BLaER1 treated with 17β-estradiol and CSF1 and Interleukin-3, amounts not matched to agents 10 nM and 100 nM (cell line): ENCODE measurements around the gene ULBP2.
A peak's percentile ranks its signal among the peaks of the same experiment; 100 is the strongest.

ENCODE experiments used
- H3K27ac ChIP-seq, 11 experiments: shearing (Covaris generic); formaldehyde crosslinking; 2 replicates each; pipeline ENCODE4 v1.8.1; 2022
- H3K27me3 ChIP-seq, 11 experiments: shearing (Covaris generic); formaldehyde crosslinking; 2 replicates each; pipeline ENCODE4 v1.8.1; 2022
- H3K36me3 ChIP-seq, 11 experiments: shearing (Covaris generic); formaldehyde crosslinking; 2 replicates each; pipeline ENCODE4 v1.8.1; 2022
- H3K4me1 ChIP-seq, 10 experiments: shearing (Covaris generic); formaldehyde crosslinking; 2 replicates each; pipeline ENCODE4 v1.8.1; 2022
- H3K4me2 ChIP-seq, 11 experiments: shearing (Covaris generic); formaldehyde crosslinking; 2 replicates each; pipeline ENCODE4 v1.8.1; 2022
- H3K4me3 ChIP-seq, 10 experiments: shearing (Covaris generic); formaldehyde crosslinking; 2 replicates each; pipeline ENCODE4 v1.8.1; 2022
- H3K9ac ChIP-seq, 11 experiments: shearing (Covaris generic); formaldehyde crosslinking; 2 replicates each; pipeline ENCODE4 v1.8.1; 2022
- H3K9me3 ChIP-seq, 11 experiments: shearing (Covaris generic); formaldehyde crosslinking; replicated peaks in 1 of 11; 2 replicates each; pipeline ENCODE4 v1.8.1; 2022
- H4K20me1 ChIP-seq, 11 experiments: shearing (Covaris generic); formaldehyde crosslinking; 2 replicates each; pipeline ENCODE4 v1.8.1; 2022
- Cebpa-rat ChIP-seq, 11 experiments: shearing (Covaris generic); IDR thresholded peaks; 2 replicates each; pipeline ENCODE4 v1.8.1; 2022

Gene ULBP2

DNA sequence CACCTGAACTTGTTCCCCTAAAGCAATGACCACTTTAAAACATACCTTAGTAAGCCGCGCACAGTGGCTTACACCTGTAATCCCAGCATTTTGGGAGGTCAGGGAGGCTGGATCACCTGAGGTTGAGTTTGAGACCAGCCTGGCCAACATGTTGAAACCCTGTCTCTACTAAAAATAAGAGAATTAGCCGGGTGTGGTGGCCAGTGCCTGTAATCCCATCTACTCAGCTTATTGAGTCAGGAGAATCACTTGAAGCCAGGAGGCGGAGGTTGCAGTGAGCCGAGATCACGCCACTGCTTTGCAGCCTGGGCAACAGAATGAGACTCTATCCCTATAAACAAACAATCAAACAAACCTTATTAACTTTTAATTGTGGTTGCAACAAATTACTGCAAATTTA, 42.3 kb upstream of the ULBP2 start:
- H3K9ac ChIP-seq = no peak overlapping the region
- H4K20me1 ChIP-seq = no peaks in the 10 kb centered on the region
- no peaks in the 10 kb centered on the region for H3K27me3 ChIP-seq
- no peaks in the 10 kb centered on the region for H3K9me3 ChIP-seq
- no peak for TF ChIP-seq Cebpa-rat (IDR thresholded peaks at IDR 0.05)
- H3K4me1 ChIP-seq = peaks cover 17 to 32% (median 26%) of the 10 kb centered on the region in 10 experiments
- no peak overlapping the region for H3K27ac ChIP-seq
- H3K4me2 ChIP-seq = no peak overlapping the region
- H3K36me3 ChIP-seq = no peaks in the 10 kb centered on the region
- H3K4me3 ChIP-seq = no peak overlapping the region

DNA sequence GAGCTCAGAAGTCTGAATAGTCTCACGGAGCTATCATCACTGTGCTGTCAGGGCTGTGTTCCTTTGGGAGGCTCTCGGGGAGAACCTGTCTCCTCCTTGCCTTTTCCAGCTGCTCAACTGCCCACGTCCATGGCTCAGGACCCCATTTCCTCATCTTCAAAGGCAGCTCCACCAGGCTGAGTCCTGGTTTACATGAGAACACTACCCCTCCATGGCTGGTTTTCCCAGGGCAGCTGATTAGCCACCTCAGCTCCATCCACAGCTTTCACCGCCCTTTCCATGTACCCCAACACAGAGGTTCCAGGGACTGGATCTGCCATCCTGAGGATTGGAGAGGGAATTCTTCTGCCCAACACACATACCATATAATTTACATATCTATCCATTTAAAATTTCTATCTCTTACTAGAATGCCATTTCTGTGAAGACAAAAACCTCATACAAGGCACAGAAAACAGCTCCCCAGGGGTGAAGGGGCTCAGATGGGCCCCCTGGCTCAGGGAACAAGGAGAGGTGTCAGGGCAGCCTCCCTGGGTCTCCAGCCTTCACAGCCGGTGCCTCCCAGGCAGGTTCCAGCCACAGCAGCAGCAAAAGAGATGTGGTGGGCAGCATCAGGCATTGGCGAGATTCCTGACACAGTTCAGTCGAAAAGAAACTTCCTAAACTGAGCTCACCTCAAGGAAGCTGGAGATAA, 41.7 kb upstream of the ULBP2 start:
- Histone ChIP-seq H3K36me3 (no peaks in the 10 kb centered on the region), H3K9ac (no peak overlapping the region), H3K4me2 (no peak overlapping the region), H3K4me1 (peaks cover 20 to 31% (median 24%) of the 10 kb centered on the region in 10 experiments), H3K27me3 (no peaks in the 10 kb centered on the region), H3K27ac (no peak overlapping the region), H3K9me3 (no peaks in the 10 kb centered on the region), H3K4me3 (no peak overlapping the region), H4K20me1 (no peaks in the 10 kb centered on the region)
- TF ChIP-seq Cebpa-rat (IDR thresholded peaks at IDR 0.05) = no peak

- no peaks in the 10 kb centered on the region for H3K9me3 ChIP-seq
- no peaks in the 10 kb centered on the region for H4K20me1 ChIP-seq
- TF ChIP-seq Cebpa-rat (IDR thresholded peaks at IDR 0.05) = no peak
- peaks cover 20 to 31% (median 24%) of the 10 kb centered on the region in 10 experiments for H3K4me1 ChIP-seq
- no peak overlapping the region for H3K9ac ChIP-seq
- no peak overlapping the region for H3K4me3 ChIP-seq
- H3K4me2 ChIP-seq = no peak overlapping the region
- no peak overlapping the region for H3K27ac ChIP-seq
- no peaks in the 10 kb centered on the region for H3K36me3 ChIP-seq
- no peaks in the 10 kb centered on the region for H3K27me3 ChIP-seq
Measured at GRCh38 chr6:149900620-149901443, 41.0 kb upstream of the ULBP2 start.

- Histone ChIP-seq H3K36me3 (no peaks in the 10 kb centered on the region), H3K4me1 (peaks cover 19 to 31% (median 24%) of the 10 kb centered on the region in 10 experiments), H3K27ac (no peak overlapping the region), H3K9ac (no peak overlapping the region), H3K4me3 (no peak overlapping the region), H4K20me1 (no peaks in the 10 kb centered on the region), H3K9me3 (no peaks in the 10 kb centered on the region), H3K27me3 (no peaks in the 10 kb centered on the region), H3K4me2 (no peak overlapping the region)
- TF ChIP-seq Cebpa-rat (IDR thresholded peaks at IDR 0.05) = no peak
Measured at GRCh38 chr6:149901444-149902140, 40.2 kb upstream of the ULBP2 start.

GRCh38 chr6:149903938-149904611, 37.7 kb upstream of the ULBP2 start:
- peaks cover 0 to 8% (median 0%) of the 10 kb centered on the region in 11 experiments; a peak in 3 of 22 replicates for H3K36me3 ChIP-seq
- peaks cover 10 to 31% (median 19%) of the 10 kb centered on the region in 10 experiments for H3K4me1 ChIP-seq
- H3K4me3 ChIP-seq = no peak overlapping the region
- no peaks in the 10 kb centered on the region for H3K27me3 ChIP-seq
- H3K4me2 ChIP-seq = 0 out of 22 replicates have a peak overlapping the region, but pooled peaks of 1 of the 11 experiments have one; percentile 88
- TF ChIP-seq Cebpa-rat (IDR thresholded peaks at IDR 0.05) = no peak
- no peaks in the 10 kb centered on the region for H4K20me1 ChIP-seq
- no peak overlapping the region for H3K9ac ChIP-seq
- peaks cover 19 to 23% (median 19%) of the 10 kb centered on the region in 11 experiments for H3K9me3 ChIP-seq
- no peak overlapping the region for H3K27ac ChIP-seq

DNA sequence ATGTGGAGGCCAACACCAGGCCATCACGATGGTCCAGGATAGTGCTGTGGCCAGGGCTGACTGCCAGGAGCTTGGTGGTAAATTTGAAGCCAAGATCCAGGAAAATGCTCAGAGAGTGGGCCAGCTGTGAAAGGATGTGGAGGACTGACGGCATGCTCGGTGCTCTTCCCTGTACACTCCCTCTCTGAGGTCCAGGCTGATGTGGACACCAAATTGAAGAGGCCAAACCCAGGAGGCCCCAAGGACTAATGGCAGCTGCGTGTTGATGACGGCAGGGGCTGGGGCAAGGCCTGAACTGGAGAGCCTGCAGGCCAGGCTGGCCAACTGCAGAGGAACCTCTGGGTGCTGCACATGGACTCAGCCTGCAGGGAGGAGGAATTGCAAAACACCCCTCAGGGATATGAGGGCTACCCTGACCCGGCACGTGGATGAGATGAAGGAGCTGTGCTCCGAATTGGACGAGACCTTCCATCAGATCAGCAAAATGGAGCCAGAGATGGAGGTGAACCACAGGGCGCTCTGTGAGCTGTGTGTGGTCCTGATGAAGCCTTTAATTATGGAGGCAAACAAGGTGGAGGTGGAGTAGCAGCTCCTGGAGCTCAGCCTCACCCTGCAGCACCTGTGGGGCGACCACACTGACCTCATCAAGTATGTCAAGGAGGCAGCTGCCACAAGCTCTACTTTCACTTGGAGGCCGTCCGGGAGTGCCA, 37.0 kb upstream of the ULBP2 start:
- no peaks in the 10 kb centered on the region for H4K20me1 ChIP-seq
- no peak for TF ChIP-seq Cebpa-rat (IDR thresholded peaks at IDR 0.05)
- H3K4me2 ChIP-seq = peak overlapping the region in 8 of 11 experiments; percentile 63 to 88 (median 72); a peak in 14 of 22 replicates

DNA sequence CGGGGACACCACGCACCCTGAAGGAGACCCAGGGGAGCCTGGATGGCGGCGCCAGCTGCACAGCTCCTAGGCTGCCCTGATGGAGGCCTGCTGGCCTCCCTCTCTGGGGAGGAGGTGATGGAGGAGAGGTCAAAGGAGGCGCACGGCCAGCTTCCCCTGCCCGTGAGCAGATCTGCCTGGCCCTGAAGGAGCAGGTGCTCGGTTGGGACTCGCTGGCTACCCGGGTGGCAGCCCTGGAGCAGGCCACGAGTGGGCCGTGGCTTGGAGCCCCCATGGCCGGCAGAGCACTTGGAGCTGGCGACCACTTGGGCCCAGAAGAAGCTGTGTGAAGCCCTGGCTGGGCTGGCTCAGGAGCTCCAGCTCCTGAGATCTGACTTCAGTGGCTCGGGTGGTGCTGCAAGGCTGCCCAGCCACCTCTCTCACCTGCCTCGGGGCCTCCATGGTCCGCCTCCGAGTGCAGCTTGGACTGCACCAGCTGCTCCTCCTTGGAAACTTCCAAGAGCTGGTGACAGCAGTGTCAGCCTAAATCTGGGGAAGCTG, 36.4 kb upstream of the ULBP2 start:
- no peak overlapping the region for H3K4me3 ChIP-seq
- H3K27me3 ChIP-seq = no peaks in the 10 kb centered on the region
- peaks cover 28 to 36% (median 32%) of the 10 kb centered on the region in 11 experiments for H3K9me3 ChIP-seq
- H4K20me1 ChIP-seq = no peaks in the 10 kb centered on the region
- H3K9ac ChIP-seq = no peak overlapping the region
- H3K4me2 ChIP-seq = peak overlapping the region; percentile 24 to 88 (median 66); a peak in 20 of 22 replicates
- H3K36me3 ChIP-seq = peaks cover 0 to 8% (median 0%) of the 10 kb centered on the region in 11 experiments; a peak in 3 of 22 replicates
- H3K27ac ChIP-seq = no peak overlapping the region; a peak in 1 of 22 replicates
- TF ChIP-seq Cebpa-rat (IDR thresholded peaks at IDR 0.05) = no peak
- H3K4me1 ChIP-seq = peaks cover 10 to 31% (median 19%) of the 10 kb centered on the region in 10 experiments

More for the DNA sequence above, 37.0 kb upstream of the ULBP2 start:
- H3K4me3 ChIP-seq = no peak overlapping the region
- H3K9ac ChIP-seq = no peak overlapping the region
- H3K4me1 ChIP-seq = peaks cover 10 to 31% (median 19%) of the 10 kb centered on the region in 10 experiments
- no peak overlapping the region for H3K27ac ChIP-seq
- no peaks in the 10 kb centered on the region for H3K27me3 ChIP-seq
- H3K9me3 ChIP-seq = peaks cover 26 to 31% (median 26%) of the 10 kb centered on the region in 11 experiments
- H3K36me3 ChIP-seq = peaks cover 0 to 8% (median 0%) of the 10 kb centered on the region in 11 experiments; a peak in 3 of 22 replicates
